Measurements from ENCODE around the gene HMCN2. TPM values are rescaled to one million over a fixed set of nuclear protein-coding genes. Genes with fewer than 3 reads are reported as not detected.
A peak's percentile ranks its signal among the peaks of the same experiment; 100 is the strongest.

HMCN2 gene
- total RNA-seq, 1 donor from 2014 or later: 7.3 TPM

- ATAC-seq (no peak), DNase-seq (no peak)
- intact Hi-C loops (cut with micrococcal nuclease): no loop called here
These were observed 54.6 kb downstream of the HMCN2 start for GRCh38 chr9:130319944-130320712.

GRCh38 chr9:130320723-130321481 lies 55.3 kb downstream of the HMCN2 start:
- ATAC-seq (peak; percentile 48), DNase-seq (peak; percentile 54)
- intact Hi-C loops (cut with micrococcal nuclease): no loop called here

GRCh38 chr9:130321539-130321938 lies 56.0 kb downstream of the HMCN2 start:
- DNase-seq (no peak), ATAC-seq (no peak)
- intact Hi-C loops (cut with micrococcal nuclease): no loop called here

GRCh38 chr9:130323051-130323745 lies 57.6 kb downstream of the HMCN2 start:
- intact Hi-C loops (cut with micrococcal nuclease): no loop called here
- DNase-seq: no peak
- ATAC-seq: no peak

GRCh38 chr9:130325921-130326320 lies 60.4 kb downstream of the HMCN2 start:
- intact Hi-C loops (cut with micrococcal nuclease): no loop called here
- DNase-seq (no peak), ATAC-seq (no peak)

GRCh38 chr9:130327070-130327780 lies 61.7 kb downstream of the HMCN2 start:
- DNase-seq (no peak), ATAC-seq (no peak)
- intact Hi-C loops (cut with micrococcal nuclease): no loop called here

GRCh38 chr9:130327781-130328348 lies 62.3 kb downstream of the HMCN2 start:
- ATAC-seq (peak; percentile 67), DNase-seq (peak; percentile 74)

GRCh38 chr9:130328349-130328801 lies 62.8 kb downstream of the HMCN2 start:
- ATAC-seq: peak; percentile 68
- intact Hi-C loops (cut with micrococcal nuclease): no loop called here
- peak; percentile 73 for DNase-seq

More at GRCh38 chr9:130327781-130328348, 62.3 kb downstream of the HMCN2 start:
- intact Hi-C loops (cut with micrococcal nuclease): no loop called here

- intact Hi-C loops (cut with micrococcal nuclease): no loop called here
- ATAC-seq: no peak
These were observed 63.5 kb downstream of the HMCN2 start for GRCh38 chr9:130329061-130329460.

GRCh38 chr9:130330202-130330862 lies 64.8 kb downstream of the HMCN2 start:
- DNase-seq: no peak
- ATAC-seq: no peak
- intact Hi-C loops (cut with micrococcal nuclease): no loop called here

More at GRCh38 chr9:130329061-130329460, 63.5 kb downstream of the HMCN2 start:
- no peak for DNase-seq

- intact Hi-C loops (cut with micrococcal nuclease): no loop called here
- ATAC-seq (no peak), DNase-seq (peak; percentile 61)
These were observed 65.5 kb downstream of the HMCN2 start for GRCh38 chr9:130331061-130331460.

GRCh38 chr9:130331573-130331972 lies 66.0 kb downstream of the HMCN2 start:
- peak; percentile 88 for DNase-seq
- ATAC-seq: peak; percentile 75
- intact Hi-C loops (cut with micrococcal nuclease): no loop called here

GRCh38 chr9:130332384-130332926 lies 66.9 kb downstream of the HMCN2 start:
- ATAC-seq (no peak), DNase-seq (peak; percentile 27)
- intact Hi-C loops (cut with micrococcal nuclease): no loop called here

- ATAC-seq (peak; percentile 29), DNase-seq (peak; percentile 64)
- intact Hi-C loops (cut with micrococcal nuclease): no loop called here
These were observed 67.6 kb downstream of the HMCN2 start for GRCh38 chr9:130333041-130333711.

GRCh38 chr9:130333712-130334062 lies 68.1 kb downstream of the HMCN2 start:
- ATAC-seq (no peak), DNase-seq (no peak)
- intact Hi-C loops (cut with micrococcal nuclease): no loop called here

- ATAC-seq (no peak), DNase-seq (no peak)
- intact Hi-C loops (cut with micrococcal nuclease): no loop called here
These were observed 69.4 kb downstream of the HMCN2 start for GRCh38 chr9:130334915-130335314.

- ATAC-seq (no peak), DNase-seq (no peak)
- intact Hi-C loops (cut with micrococcal nuclease): no loop called here
These were observed 70.6 kb downstream of the HMCN2 start for GRCh38 chr9:130336027-130336610.

Measured in left ventricle myocardium superior (tissue), 1 donor.